ENCODE results near the gene RND2.

Gene RND2

GRCh38 chr17:43016216-43016615, 8.8 kb upstream of the RND2 start:
- no peak for TF ChIP-seq CTCF (conservative IDR thresholded peaks at IDR 0.05; ENCODE audit: low read depth, low read length)
- Histone ChIP-seq H4K20me1 (ENCODE audit: insufficient read depth) (no peaks in the 10 kb centered on the region), H3K4me3 (IDR thresholded peaks at IDR 0.05; ENCODE audit: insufficient read depth, low read depth, low read length) (no peak overlapping the region), H3K79me2 (ENCODE audit: insufficient read depth, low read depth) (no peaks in the 10 kb centered on the region), H3K9ac (no peak overlapping the region), H3K4me1 (ENCODE audit: low read depth, poor library complexity, severe bottlenecking) (peaks cover 10% of the 10 kb centered on the region), H3K27me3 (ENCODE audit: insufficient read depth, low read depth) (no peaks in the 10 kb centered on the region), H3K36me3 (ENCODE audit: insufficient read depth) (no peaks in the 10 kb centered on the region), H3K27ac (no peak overlapping the region), H2AFZ (ENCODE audit: low read depth) (no peak overlapping the region), H3K4me2 (no peak overlapping the region)

GRCh38 chr17:43018008-43018853, 6.8 kb upstream of the RND2 start:
- H3K4me1 ChIP-seq (ENCODE audit: low read depth, poor library complexity, severe bottlenecking): peaks cover 18% of the 10 kb centered on the region
- H3K4me3 ChIP-seq (IDR thresholded peaks at IDR 0.05; ENCODE audit: insufficient read depth, low read depth, low read length): no peak overlapping the region
- H3K27ac ChIP-seq: no peak overlapping the region
- H2AFZ ChIP-seq (ENCODE audit: low read depth): no peak overlapping the region
- no peak overlapping the region for H3K9ac ChIP-seq
- H3K27me3 ChIP-seq (ENCODE audit: insufficient read depth, low read depth): no peaks in the 10 kb centered on the region
- no peak for TF ChIP-seq CTCF (conservative IDR thresholded peaks at IDR 0.05; ENCODE audit: low read depth, low read length)
- H3K4me2 ChIP-seq: no peak overlapping the region
- no peaks in the 10 kb centered on the region for H4K20me1 ChIP-seq (ENCODE audit: insufficient read depth)
- H3K79me2 ChIP-seq (ENCODE audit: insufficient read depth, low read depth): no peaks in the 10 kb centered on the region
- H3K36me3 ChIP-seq (ENCODE audit: insufficient read depth): no peaks in the 10 kb centered on the region

GRCh38 chr17:43018932-43019331, 6.1 kb upstream of the RND2 start:
- TF ChIP-seq CTCF (conservative IDR thresholded peaks at IDR 0.05; ENCODE audit: low read depth, low read length): no peak
- H3K4me2 ChIP-seq: no peak overlapping the region

GRCh38 chr17:43019418-43019817, 5.6 kb upstream of the RND2 start:
- H3K4me2 ChIP-seq: no peak overlapping the region
- H3K27me3 ChIP-seq (ENCODE audit: insufficient read depth, low read depth): no peaks in the 10 kb centered on the region
- H3K4me3 ChIP-seq (IDR thresholded peaks at IDR 0.05; ENCODE audit: insufficient read depth, low read depth, low read length): no peak overlapping the region
- H3K36me3 ChIP-seq (ENCODE audit: insufficient read depth): no peaks in the 10 kb centered on the region
- H3K9ac ChIP-seq: no peak overlapping the region
- no peaks in the 10 kb centered on the region for H3K79me2 ChIP-seq (ENCODE audit: insufficient read depth, low read depth)
- no peak for TF ChIP-seq CTCF (conservative IDR thresholded peaks at IDR 0.05; ENCODE audit: low read depth, low read length)
- no peaks in the 10 kb centered on the region for H4K20me1 ChIP-seq (ENCODE audit: insufficient read depth)
- H2AFZ ChIP-seq (ENCODE audit: low read depth): no peak overlapping the region
- H3K4me1 ChIP-seq (ENCODE audit: low read depth, poor library complexity, severe bottlenecking): peaks cover 18% of the 10 kb centered on the region
- no peak overlapping the region for H3K27ac ChIP-seq

More at GRCh38 chr17:43018932-43019331, 6.1 kb upstream of the RND2 start:
- Histone ChIP-seq H3K27me3 (ENCODE audit: insufficient read depth, low read depth) (no peaks in the 10 kb centered on the region), H3K27ac (no peak overlapping the region), H3K4me1 (ENCODE audit: low read depth, poor library complexity, severe bottlenecking) (peaks cover 18% of the 10 kb centered on the region), H3K36me3 (ENCODE audit: insufficient read depth) (no peaks in the 10 kb centered on the region), H3K9ac (no peak overlapping the region), H3K4me3 (IDR thresholded peaks at IDR 0.05; ENCODE audit: insufficient read depth, low read depth, low read length) (no peak overlapping the region), H3K79me2 (ENCODE audit: insufficient read depth, low read depth) (no peaks in the 10 kb centered on the region), H2AFZ (ENCODE audit: low read depth) (no peak overlapping the region), H4K20me1 (ENCODE audit: insufficient read depth) (no peaks in the 10 kb centered on the region)
